MM.1S (cell line): ENCODE results near the gene FZD1.

Experiments used
- EZH2 ChIP-seq: fragments of 300-600 bp; sonication (generic); optimal IDR thresholded peaks from 2 replicates; pipeline ENCODE3; 2017; ENCODE audit warnings: low read depth, mild to moderate bottlenecking, antibody characterized with exemption, low read length, mixed read lengths
- TF ChIP-seq, protein P1 (sequence below): fragments of 300-600 bp; sonication (generic); IDR thresholded peaks from 2 replicates; pipeline ENCODE4 v1.5.1; 2016; ENCODE audit warnings: antibody characterized with exemption, low read length, mixed read lengths

DNA sequence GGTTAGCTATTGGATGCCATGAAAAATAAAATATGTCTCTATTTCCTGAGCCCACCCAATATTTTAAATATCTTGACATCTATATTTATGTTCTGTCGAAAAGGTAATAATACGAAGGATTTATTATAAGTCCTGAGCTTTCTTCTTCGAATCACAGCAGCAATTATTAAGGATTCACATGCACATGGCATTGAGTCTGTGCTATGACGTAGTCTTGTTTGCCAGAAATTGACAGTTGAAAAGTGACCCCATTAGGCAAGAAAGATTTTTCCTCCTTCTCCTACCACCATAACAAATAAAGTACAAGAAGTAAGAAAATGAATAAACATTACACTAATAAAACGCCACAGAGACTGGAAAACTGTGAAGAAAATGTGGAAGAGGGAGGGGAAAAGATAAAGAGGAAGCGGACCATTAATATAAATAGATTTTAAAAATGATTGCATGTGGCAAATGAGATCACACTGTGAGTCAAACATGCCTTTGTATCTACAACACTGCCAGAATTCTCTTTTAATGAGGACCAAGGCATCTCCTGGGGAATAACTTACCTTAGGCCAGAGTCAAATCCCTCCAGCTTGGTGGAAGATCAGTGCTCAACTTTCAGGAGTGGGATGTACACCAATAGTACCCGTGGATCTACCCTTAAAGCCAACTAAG lies 21.6 kb downstream of the FZD1 start:
- TF ChIP-seq, protein P1, sequence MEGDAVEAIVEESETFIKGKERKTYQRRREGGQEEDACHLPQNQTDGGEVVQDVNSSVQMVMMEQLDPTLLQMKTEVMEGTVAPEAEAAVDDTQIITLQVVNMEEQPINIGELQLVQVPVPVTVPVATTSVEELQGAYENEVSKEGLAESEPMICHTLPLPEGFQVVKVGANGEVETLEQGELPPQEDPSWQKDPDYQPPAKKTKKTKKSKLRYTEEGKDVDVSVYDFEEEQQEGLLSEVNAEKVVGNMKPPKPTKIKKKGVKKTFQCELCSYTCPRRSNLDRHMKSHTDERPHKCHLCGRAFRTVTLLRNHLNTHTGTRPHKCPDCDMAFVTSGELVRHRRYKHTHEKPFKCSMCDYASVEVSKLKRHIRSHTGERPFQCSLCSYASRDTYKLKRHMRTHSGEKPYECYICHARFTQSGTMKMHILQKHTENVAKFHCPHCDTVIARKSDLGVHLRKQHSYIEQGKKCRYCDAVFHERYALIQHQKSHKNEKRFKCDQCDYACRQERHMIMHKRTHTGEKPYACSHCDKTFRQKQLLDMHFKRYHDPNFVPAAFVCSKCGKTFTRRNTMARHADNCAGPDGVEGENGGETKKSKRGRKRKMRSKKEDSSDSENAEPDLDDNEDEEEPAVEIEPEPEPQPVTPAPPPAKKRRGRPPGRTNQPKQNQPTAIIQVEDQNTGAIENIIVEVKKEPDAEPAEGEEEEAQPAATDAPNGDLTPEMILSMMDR: no peak
- TF ChIP-seq EZH2: no peak
